ENCODE measurements around the gene FKRP.
"Not testable (repeated sequence)": the region's sequence is repeated elsewhere in the genome, so short reads cannot be mapped to it uniquely, and the experiment has no call there.

The FKRP gene

DNA sequence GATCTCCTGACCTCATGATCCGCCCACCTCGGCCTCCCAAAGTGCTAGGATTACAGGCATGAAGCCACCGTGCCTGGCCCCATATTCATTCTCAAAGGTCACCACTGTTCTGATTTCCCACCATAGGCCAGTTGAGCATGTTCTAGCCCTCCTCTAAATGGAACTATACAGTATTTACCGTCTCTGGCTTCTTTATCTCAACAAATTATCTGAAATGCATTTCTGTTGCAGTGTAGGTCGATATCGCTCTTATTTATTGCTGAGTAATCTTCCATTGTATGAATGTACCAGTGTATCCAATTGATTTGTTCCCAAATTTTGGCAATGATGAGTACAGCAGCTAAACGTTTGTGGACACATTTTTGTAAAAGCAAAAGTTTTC, 27.2 kb downstream of the FKRP start:
- Histone ChIP-seq H3K9me3 (ENCODE audit: control insufficient read depth, low read length) (no peaks in the 10 kb centered on the region), H3K36me3 (ENCODE audit: control insufficient read depth, insufficient read depth, low read length) (no peaks in the 10 kb centered on the region), H3K27me3 (ENCODE audit: control insufficient read depth, insufficient read depth, low read length) (no peaks in the 10 kb centered on the region), H2AFZ (no peak overlapping the region), H3K4me1 (no peaks in the 10 kb centered on the region), H3K9ac (no peak overlapping the region), H3K27ac (no peak overlapping the region), H3K4me3 (ENCODE audit: low read depth, low read length) (no peak overlapping the region), H3K4me2 (ENCODE audit: low read length) (no peak overlapping the region), H3K79me2 (no peaks in the 10 kb centered on the region)
- TF ChIP-seq, protein P1, sequence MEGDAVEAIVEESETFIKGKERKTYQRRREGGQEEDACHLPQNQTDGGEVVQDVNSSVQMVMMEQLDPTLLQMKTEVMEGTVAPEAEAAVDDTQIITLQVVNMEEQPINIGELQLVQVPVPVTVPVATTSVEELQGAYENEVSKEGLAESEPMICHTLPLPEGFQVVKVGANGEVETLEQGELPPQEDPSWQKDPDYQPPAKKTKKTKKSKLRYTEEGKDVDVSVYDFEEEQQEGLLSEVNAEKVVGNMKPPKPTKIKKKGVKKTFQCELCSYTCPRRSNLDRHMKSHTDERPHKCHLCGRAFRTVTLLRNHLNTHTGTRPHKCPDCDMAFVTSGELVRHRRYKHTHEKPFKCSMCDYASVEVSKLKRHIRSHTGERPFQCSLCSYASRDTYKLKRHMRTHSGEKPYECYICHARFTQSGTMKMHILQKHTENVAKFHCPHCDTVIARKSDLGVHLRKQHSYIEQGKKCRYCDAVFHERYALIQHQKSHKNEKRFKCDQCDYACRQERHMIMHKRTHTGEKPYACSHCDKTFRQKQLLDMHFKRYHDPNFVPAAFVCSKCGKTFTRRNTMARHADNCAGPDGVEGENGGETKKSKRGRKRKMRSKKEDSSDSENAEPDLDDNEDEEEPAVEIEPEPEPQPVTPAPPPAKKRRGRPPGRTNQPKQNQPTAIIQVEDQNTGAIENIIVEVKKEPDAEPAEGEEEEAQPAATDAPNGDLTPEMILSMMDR (IDR thresholded peaks at IDR 0.05) = no peak

- Histone ChIP-seq H3K9ac (no peak overlapping the region), H2AFZ (no peak overlapping the region), H3K4me1 (no peaks in the 10 kb centered on the region), H3K4me2 (ENCODE audit: low read length) (no peak overlapping the region), H3K4me3 (ENCODE audit: low read depth, low read length) (no peak overlapping the region), H3K27me3 (ENCODE audit: control insufficient read depth, insufficient read depth, low read length) (no peaks in the 10 kb centered on the region), H3K36me3 (ENCODE audit: control insufficient read depth, insufficient read depth, low read length) (no peaks in the 10 kb centered on the region), H3K27ac (no peak overlapping the region), H3K79me2 (no peaks in the 10 kb centered on the region), H3K9me3 (ENCODE audit: control insufficient read depth, low read length) (no peaks in the 10 kb centered on the region)
- TF ChIP-seq, protein P1 (IDR thresholded peaks at IDR 0.05) = no peak
Observed at GRCh38 chr19:46775642-46776258, 29.9 kb downstream of the FKRP start.

DNA sequence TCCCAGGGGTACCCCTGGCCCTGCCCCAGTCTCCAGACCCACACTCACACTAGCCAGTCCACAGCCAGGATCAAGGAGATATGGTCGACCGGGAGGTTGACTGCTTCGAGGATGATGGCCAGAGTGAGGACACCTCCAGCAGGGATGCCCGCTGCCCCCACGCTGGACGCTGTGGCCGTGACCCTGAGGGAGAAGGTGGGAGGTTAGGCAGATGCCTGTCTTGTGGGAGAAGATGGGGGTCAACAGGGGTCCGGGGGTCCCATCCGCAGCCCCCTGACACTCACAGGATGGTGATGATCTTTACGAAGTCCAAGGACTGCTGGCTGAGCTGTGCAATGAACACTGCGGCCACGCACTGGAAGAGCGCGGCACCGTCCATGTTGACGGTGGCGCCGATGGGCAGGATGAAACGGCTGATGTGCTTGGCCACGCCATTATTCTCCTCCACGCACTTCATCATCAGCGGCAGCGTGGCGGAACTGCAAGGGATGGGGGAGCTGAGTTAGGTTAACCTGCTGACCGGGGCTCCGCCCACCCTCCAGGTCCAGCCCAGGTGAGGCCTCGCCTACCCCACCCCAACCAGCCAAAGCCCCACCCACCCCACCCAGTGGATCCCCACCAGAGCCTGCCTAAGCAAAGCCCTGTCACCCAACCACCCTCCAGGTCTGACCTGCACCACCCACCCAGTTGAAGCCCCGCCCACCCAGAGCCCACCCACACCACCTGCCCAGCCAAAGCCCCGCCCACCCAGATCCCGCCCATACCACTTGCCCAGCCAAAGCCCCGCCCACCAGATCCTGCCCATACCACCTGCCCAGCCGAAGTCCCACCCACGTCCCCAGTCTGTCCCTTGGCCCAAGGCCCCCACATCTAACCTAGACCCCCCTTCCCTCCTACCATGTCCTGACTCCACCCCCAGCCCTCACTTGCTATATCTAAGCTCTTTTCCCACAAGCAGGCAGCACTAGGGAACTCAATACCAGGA, 31.4 kb downstream of the FKRP start:
- no peaks in the 10 kb centered on the region for H3K79me2 ChIP-seq
- H3K9ac ChIP-seq = no peak overlapping the region
- H3K9me3 ChIP-seq (ENCODE audit: control insufficient read depth, low read length) = no peaks in the 10 kb centered on the region
- no peak overlapping the region for H2AFZ ChIP-seq
- H3K36me3 ChIP-seq (ENCODE audit: control insufficient read depth, insufficient read depth, low read length) = no peaks in the 10 kb centered on the region
- TF ChIP-seq, protein P1 (IDR thresholded peaks at IDR 0.05) = no peak
- no peak overlapping the region for H3K27ac ChIP-seq
- no peak overlapping the region for H3K4me3 ChIP-seq (ENCODE audit: low read depth, low read length)
- no peak overlapping the region for H3K4me2 ChIP-seq (ENCODE audit: low read length)
- no peaks in the 10 kb centered on the region for H3K27me3 ChIP-seq (ENCODE audit: control insufficient read depth, insufficient read depth, low read length)
- no peaks in the 10 kb centered on the region for H3K4me1 ChIP-seq

- not testable (repeated sequence) for H3K4me2 ChIP-seq (ENCODE audit: low read length); H3K9me3 ChIP-seq (ENCODE audit: control insufficient read depth, low read length); H2AFZ ChIP-seq; H3K4me3 ChIP-seq (ENCODE audit: low read depth, low read length); H3K36me3 ChIP-seq (ENCODE audit: control insufficient read depth, insufficient read depth, low read length); H3K27ac ChIP-seq; H3K79me2 ChIP-seq; H3K9ac ChIP-seq; H3K27me3 ChIP-seq (ENCODE audit: control insufficient read depth, insufficient read depth, low read length); H3K4me1 ChIP-seq
Observed at GRCh38 chr19:46777956-46778645, 32.2 kb downstream of the FKRP start.

DNA sequence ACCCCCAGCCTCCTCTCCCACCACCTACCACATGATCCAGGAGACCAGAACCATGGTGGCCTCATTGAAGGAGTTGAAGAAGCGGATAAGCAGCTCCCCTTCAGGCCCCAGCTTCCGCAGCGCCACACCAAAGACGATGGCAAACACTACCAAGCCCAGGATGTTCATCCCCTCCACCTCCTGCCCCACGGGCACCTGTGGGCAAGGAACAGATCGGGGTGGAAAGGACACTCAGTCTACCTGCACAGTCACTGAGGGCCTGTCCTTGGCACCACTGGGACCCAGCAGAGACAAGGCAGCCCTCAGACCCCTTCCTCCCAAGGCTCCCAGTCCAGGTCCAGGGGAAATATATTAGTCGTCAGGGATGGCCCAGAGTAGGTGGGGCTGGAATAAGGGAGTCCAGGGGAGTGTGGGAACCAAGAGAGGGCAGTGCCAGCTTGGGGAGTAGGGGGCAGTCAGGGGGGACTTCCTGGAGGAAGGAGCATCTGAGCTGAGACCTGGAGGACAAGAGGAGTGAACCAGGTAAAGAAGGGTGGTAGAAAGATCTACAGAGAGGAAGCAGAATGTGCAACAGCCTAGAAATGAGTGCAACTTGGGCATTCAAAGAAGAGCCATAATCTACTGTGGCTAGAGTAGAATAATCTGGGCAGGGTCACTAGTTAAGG, 36.6 kb downstream of the FKRP start:
- H3K9me3 ChIP-seq (ENCODE audit: control insufficient read depth, low read length) = no peaks in the 10 kb centered on the region
- H2AFZ ChIP-seq = no peak overlapping the region
- no peaks in the 10 kb centered on the region for H3K36me3 ChIP-seq (ENCODE audit: control insufficient read depth, insufficient read depth, low read length)
- no peak overlapping the region for H3K4me3 ChIP-seq (ENCODE audit: low read depth, low read length)
- no peak overlapping the region for H3K27ac ChIP-seq
- no peak overlapping the region for H3K4me2 ChIP-seq (ENCODE audit: low read length)
- H3K9ac ChIP-seq = no peak overlapping the region
- peaks cover 5% of the 10 kb centered on the region for H3K4me1 ChIP-seq
- TF ChIP-seq, protein P1 (IDR thresholded peaks at IDR 0.05) = no peak
- no peaks in the 10 kb centered on the region for H3K27me3 ChIP-seq (ENCODE audit: control insufficient read depth, insufficient read depth, low read length)
- H3K79me2 ChIP-seq = no peaks in the 10 kb centered on the region
